Fibroblast of the aortic adventitia (primary cell): ENCODE data around the gene C3orf52. TPM values are rescaled to one million over a fixed set of nuclear protein-coding genes. Genes with fewer than 3 reads are reported as not detected.

Experiments
- DNase-seq: peaks from one replicate; pipeline ENCODE4 v3.0.0-alpha.2; 2010; ENCODE audit warnings: low read depth
- H3K4me3 ChIP-seq: 2 replicates; pipeline ENCODE4 v1.5.1; 2011; ENCODE audit warnings: low read depth, mild to moderate bottlenecking, control low read depth, low read length, moderate library complexity
- total RNA-seq: library from RNA; depleted of rRNA; stranded (reverse); fragments of >200 nt; gene quantifications from 2 replicates; pipeline ENCODE4 v1.2.3, GENCODE V29; 2012; ENCODE audit warnings: low replicate concordance
- TF ChIP-seq, protein P1 (sequence below): IDR thresholded peaks from 2 replicates; pipeline ENCODE4 v1.5.1; 2011; ENCODE audit warnings: mild to moderate bottlenecking, low read length, control low read depth, inconsistent platforms; ENCODE audit not compliant: insufficient read depth

The C3orf52 gene
- total RNA-seq, 1 donor = 10.7 TPM

DNA sequence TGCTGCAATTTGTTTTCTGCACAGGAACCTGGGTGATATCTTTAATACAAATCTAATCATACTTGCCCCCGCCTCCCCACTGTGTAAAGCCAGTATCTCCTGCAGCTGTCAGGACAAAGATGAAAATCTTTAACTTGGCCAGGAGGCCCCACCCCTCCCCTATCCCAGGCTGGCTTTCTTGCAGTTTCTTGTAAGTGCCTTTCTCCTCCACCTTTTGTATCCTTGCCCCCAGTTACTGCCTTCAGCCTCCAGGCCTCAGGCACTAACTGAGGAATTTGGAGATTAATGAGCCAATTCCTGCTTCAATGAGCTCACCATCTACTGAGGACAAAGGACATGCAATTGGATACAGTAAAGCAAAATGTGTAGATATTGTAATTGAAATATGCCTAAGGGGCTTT lies 40.3 kb downstream of the C3orf52 start:
- peak; percentile 34 for DNase-seq
- H3K4me3 ChIP-seq = no peak overlapping the region
- TF ChIP-seq, protein P1, sequence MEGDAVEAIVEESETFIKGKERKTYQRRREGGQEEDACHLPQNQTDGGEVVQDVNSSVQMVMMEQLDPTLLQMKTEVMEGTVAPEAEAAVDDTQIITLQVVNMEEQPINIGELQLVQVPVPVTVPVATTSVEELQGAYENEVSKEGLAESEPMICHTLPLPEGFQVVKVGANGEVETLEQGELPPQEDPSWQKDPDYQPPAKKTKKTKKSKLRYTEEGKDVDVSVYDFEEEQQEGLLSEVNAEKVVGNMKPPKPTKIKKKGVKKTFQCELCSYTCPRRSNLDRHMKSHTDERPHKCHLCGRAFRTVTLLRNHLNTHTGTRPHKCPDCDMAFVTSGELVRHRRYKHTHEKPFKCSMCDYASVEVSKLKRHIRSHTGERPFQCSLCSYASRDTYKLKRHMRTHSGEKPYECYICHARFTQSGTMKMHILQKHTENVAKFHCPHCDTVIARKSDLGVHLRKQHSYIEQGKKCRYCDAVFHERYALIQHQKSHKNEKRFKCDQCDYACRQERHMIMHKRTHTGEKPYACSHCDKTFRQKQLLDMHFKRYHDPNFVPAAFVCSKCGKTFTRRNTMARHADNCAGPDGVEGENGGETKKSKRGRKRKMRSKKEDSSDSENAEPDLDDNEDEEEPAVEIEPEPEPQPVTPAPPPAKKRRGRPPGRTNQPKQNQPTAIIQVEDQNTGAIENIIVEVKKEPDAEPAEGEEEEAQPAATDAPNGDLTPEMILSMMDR = no peak

DNA sequence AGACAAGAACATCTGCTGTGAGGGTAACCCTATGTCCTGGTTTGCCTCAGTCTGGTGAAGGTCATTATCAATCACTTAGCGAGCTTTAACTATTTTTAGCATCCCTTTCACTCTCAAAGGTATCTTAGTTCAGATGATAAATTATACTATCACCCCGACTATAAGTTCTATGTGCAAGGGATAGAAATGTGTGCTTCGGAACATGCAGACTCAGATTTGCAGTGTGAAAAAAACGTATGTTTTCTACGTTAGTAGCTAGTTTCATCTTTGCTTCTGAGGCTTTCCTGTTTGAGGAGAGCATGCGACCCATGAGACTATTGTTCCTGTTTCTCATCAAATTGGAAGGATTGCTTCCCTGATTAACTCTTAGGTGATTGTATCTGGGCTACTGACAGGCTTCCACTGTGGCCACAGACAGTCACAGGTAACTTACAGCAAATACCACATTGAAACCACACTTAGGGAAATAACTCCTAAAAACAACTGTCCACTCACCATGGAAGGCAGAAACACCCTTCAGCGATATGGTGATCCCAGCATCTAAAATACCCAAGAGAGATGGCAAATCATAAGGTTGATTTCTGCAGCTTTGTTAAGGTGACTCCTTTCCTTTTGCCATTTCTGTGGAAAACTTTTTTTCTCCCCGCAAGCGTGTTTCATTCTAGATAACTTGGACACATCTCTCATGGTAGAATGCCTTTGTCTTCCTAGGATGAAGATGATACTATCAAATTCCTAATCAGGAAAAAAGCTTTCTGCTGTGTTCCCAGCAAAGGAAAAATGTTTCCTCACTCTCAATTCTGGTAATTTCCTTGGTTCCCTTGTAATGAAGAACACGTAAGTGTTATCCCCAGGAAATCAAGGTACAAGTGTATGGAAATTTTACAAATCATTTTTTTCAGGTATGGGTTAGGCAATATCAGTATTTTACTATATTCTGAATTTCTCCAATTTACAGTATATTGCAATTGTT lies 41.6 kb downstream of the C3orf52 start:
- DNase-seq = no peak
- H3K4me3 ChIP-seq = no peak overlapping the region
- TF ChIP-seq, protein P1 = no peak

DNA sequence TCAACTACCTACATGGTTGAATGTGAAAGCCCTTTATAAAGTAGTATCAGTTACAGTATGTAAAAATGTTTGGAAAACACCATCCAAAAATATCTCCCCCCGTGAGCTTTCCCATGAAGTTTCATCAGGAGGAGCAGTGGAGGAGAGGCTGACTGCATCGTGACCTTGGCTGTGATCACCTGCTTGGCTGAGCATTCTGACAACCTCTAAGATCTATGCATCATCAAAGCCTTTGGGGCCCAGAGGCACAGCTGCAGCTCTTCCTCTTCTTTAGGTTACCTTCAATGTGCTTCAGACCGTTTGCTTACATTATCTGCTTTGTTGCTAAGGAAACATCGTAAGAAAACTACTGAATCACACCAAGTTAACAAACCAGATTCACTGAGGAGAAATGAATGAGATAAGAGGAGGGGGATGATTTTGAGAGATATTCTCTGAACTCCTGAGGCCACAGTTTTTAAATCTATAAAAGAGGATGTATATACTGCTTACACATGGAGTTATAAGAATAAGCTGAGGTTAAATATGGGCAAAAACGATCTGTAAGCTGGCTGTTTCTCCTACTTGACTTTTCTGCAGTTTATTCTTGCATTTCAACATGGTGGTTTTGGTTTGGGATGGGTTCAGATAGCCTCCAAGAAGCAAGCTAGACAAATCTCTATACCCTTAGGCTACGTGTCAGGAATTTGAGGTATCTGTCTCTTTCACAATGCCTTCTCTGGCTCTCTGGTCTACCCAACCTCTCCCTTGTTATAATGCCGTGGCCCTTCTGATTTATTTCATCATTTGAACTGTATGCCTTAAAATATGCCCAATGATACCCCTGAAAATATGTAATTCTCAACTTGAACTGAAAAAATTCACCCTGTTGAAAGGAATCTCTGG lies 42.9 kb downstream of the C3orf52 start:
- TF ChIP-seq, protein P1 = no peak
- DNase-seq = peak; percentile 21
- no peak overlapping the region for H3K4me3 ChIP-seq

DNA sequence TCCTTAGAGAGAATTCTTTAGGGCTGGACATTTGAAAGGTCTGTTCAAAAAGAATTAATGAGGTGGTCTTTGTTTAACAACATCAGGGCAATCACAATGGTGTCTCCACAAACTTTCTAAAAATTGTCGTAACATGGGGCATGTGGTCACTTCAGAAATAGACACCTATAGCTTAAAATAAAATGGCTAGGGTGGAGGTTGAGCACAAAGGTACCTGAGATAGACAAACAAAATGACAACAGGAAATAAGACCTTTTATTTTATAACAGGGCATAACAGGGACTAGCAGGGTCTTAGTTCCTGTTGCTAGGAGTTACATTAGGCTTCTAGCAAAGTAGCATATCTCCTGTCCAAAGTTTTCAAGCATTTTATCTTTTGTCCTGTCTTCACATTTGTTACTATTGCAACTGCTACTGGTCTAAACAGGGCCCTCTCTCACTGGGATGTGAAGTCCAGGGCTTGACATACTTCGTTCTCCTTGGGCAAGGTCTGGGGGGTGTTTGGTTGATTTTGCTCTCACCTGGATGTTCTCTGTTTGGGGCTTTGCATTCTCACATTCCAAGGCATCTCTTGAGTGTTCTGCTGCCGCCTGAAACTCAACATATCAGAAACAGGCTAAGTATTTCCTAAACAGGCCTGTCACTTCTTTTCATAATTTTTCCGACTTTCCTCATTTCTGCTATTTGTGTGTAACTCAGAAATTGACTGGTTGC lies 43.9 kb downstream of the C3orf52 start:
- DNase-seq = no peak
- TF ChIP-seq, protein P1 = no peak
- no peak overlapping the region for H3K4me3 ChIP-seq

DNA sequence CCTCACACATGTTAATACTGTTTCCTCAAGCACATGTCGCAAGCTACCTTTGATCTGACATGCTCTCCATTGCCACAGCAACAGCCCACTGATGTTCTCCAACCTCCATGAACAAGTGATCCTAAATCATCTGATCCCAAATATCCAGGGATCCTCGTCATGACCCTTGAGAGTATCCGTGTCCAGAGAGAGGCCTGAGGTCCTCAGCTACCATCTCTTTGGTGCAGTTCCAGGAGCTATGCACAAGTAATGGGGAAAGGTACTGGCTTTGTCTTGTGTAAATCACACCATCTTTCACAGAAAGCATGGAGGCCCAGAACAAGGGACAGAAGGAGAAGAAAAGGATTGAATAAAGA lies 44.4 kb downstream of the C3orf52 start:
- TF ChIP-seq, protein P1 = no peak
- DNase-seq = no peak
- no peak overlapping the region for H3K4me3 ChIP-seq

DNA sequence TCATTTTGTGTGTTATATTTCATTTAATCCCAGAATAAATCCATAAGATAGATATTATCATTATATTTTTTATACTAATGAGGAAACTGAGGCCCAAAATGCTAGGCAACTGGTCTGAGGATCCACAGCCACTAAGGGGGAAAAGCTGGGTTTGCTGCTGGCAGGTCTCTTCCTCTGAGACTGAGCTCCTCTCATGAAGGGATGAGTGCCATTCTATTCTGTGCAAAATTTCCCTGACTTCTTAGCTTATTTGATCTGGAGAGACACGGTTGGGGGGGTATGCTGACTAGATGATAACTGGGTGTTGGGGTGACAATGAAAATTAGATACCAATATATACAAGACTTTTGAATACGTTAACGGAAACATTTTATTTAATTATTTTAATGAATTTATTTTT lies 44.9 kb downstream of the C3orf52 start:
- no peak for DNase-seq
- H3K4me3 ChIP-seq = no peak overlapping the region
- TF ChIP-seq, protein P1 = no peak
